Measurements from ENCODE around the gene YES1.
"Not testable (repeated sequence)": the region's sequence is repeated elsewhere in the genome, so short reads cannot be mapped to it uniquely, and the experiment has no call there.

The YES1 gene

GRCh38 chr18:731185-731584 lies 80.9 kb downstream of the YES1 start:
- in situ Hi-C loops (cut with HindIII; ENCODE audit: low sequenced_read_pairs), result no loop called here
- H3K4me3 ChIP-seq (ENCODE audit: low read depth, low read length), result no peak overlapping the region
- no peak for DNase-seq (ENCODE audit: low read depth, low spot score)
- TF ChIP-seq CTCF (IDR thresholded peaks at IDR 0.05; ENCODE audit: low read depth, low read length), result no peak

- in situ Hi-C loops (cut with HindIII; ENCODE audit: low sequenced_read_pairs), result no loop called here
- no peak overlapping the region for H3K4me3 ChIP-seq (ENCODE audit: low read depth, low read length)
- no peak for DNase-seq (ENCODE audit: low read depth, low spot score)
- no peak for TF ChIP-seq CTCF (IDR thresholded peaks at IDR 0.05; ENCODE audit: low read depth, low read length)
Observed at GRCh38 chr18:730692-731091, 81.3 kb downstream of the YES1 start.

- DNase-seq (ENCODE audit: low read depth, low spot score); in situ Hi-C loops (cut with HindIII; ENCODE audit: low sequenced_read_pairs); H3K4me3 ChIP-seq (ENCODE audit: low read depth, low read length): not testable (repeated sequence)
- TF ChIP-seq CTCF (IDR thresholded peaks at IDR 0.05; ENCODE audit: low read depth, low read length), result peak; percentile 26
Observed at GRCh38 chr18:730120-730519, 81.9 kb downstream of the YES1 start.

GRCh38 chr18:725646-726045 lies 86.4 kb downstream of the YES1 start:
- in situ Hi-C loops (cut with HindIII; ENCODE audit: low sequenced_read_pairs), result no loop called here
- TF ChIP-seq CTCF (IDR thresholded peaks at IDR 0.05; ENCODE audit: low read depth, low read length), result no peak
- DNase-seq (ENCODE audit: low read depth, low spot score), result no peak
- H3K4me3 ChIP-seq (ENCODE audit: low read depth, low read length), result no peak overlapping the region

GRCh38 chr18:723541-724080 lies 88.4 kb downstream of the YES1 start:
- in situ Hi-C loops (cut with HindIII; ENCODE audit: low sequenced_read_pairs), result no loop called here
- TF ChIP-seq CTCF (IDR thresholded peaks at IDR 0.05; ENCODE audit: low read depth, low read length), result no peak
- no peak for DNase-seq (ENCODE audit: low read depth, low spot score)
- no peak overlapping the region for H3K4me3 ChIP-seq (ENCODE audit: low read depth, low read length)

GRCh38 chr18:717003-717402 lies 95.0 kb downstream of the YES1 start:
- no peak overlapping the region for H3K4me3 ChIP-seq (ENCODE audit: low read depth, low read length)
- in situ Hi-C loops (cut with HindIII; ENCODE audit: low sequenced_read_pairs), result no loop called here
- TF ChIP-seq CTCF (IDR thresholded peaks at IDR 0.05; ENCODE audit: low read depth, low read length), result no peak
- DNase-seq (ENCODE audit: low read depth, low spot score), result no peak

GRCh38 chr18:715626-716025 lies 96.4 kb downstream of the YES1 start:
- H3K4me3 ChIP-seq (ENCODE audit: low read depth, low read length), result no peak overlapping the region
- in situ Hi-C loops (cut with HindIII; ENCODE audit: low sequenced_read_pairs), result no loop called here
- TF ChIP-seq CTCF (IDR thresholded peaks at IDR 0.05; ENCODE audit: low read depth, low read length), result no peak
- peak; percentile 60 for DNase-seq (ENCODE audit: low read depth, low spot score)

Measured in astrocyte of the spinal cord (primary cell).